Thyroid gland (tissue), 4 donors: ENCODE results near the gene CBLIF. TPM values are rescaled to one million over a fixed set of nuclear protein-coding genes. Genes with fewer than 3 reads are reported as not detected.
"Not testable (repeated sequence)": the region's sequence is repeated elsewhere in the genome, so short reads cannot be mapped to it uniquely, and the experiment has no call there.

Experiments
- DNase-seq, 2 donors: peaks; one replicate each; pipeline ENCODE4 v3.0.0-alpha.2; 2019
- H3K27ac ChIP-seq, 3 donors: fragments of 200-600 bp; sonication (generic); 1 replicate in 2 of 3; 2 replicates in 1 of 3; pipeline ENCODE4 v1.5.1; 2016 to 2019; ENCODE audit warnings: mild to moderate bottlenecking in 1 of 3, moderate library complexity in 1 of 3
- H3K27me3 ChIP-seq: fragments of 200-600 bp; sonication (generic); one replicate; pipeline ENCODE4 v1.5.1; 2019
- H3K36me3 ChIP-seq, 2 donors: fragments of 200-600 bp; sonication (generic); one replicate each; pipeline ENCODE4 v1.5.1; 2016 to 2019
- H3K4me1 ChIP-seq, 2 donors: fragments of 200-600 bp; sonication (generic); one replicate each; pipeline ENCODE4 v1.5.1; 2017 to 2019
- H3K4me3 ChIP-seq, 3 donors: fragments of 200-600 bp; sonication (generic); replicated peaks in 1 of 3; 1 replicate in 2 of 3; 2 replicates in 1 of 3; pipeline ENCODE4 v1.5.1; 2016; ENCODE audit warnings: mild to moderate bottlenecking in 1 of 3
- H3K9me3 ChIP-seq: fragments of 200-600 bp; sonication (generic); one replicate; pipeline ENCODE4 v1.5.1; 2017
- POLR2A ChIP-seq, 2 donors: fragments of 450-650 bp; IDR thresholded peaks; one replicate each; pipeline ENCODE4 v1.6.1; 2017; ENCODE audit warnings: antibody characterized with exemption in 2 of 2, mild to moderate bottlenecking in 2 of 2, moderate library complexity in 1 of 2
- WGBS, 2 donors: methylation state at CpG; one replicate each; pipeline ENCODE4 v1.1.5; 2017; 5-methylcytosine and 5-hydroxymethylcytosine counted together
- intact Hi-C: fragments of 100-400 bp; cut with DNase I; formaldehyde crosslinking; loops from one replicate; pipeline ENCODE4 v1.15.1; 2023
- total RNA-seq, 4 donors: library from RNA; depleted of rRNA; stranded (reverse); fragments of >200 nt; gene quantifications; one replicate each; pipeline ENCODE4 v1.2.3, GENCODE V29; 2016
- TF ChIP-seq, protein P1 (sequence below), 6 experiments: fragments of 200-600 bp in 3 of 6; fragments of 450-650 bp in 3 of 6; sonication (generic) in 3 of 6; IDR thresholded peaks; one replicate each; pipeline ENCODE4 v1.5.1; 2016 to 2019; ENCODE audit warnings: antibody characterized with exemption in 6 of 6, mild to moderate bottlenecking in 2 of 6, inconsistent platforms in 1 of 6, moderate library complexity in 1 of 6

CBLIF gene
- total RNA-seq, 4 donors from 2014 or later = not detected

DNA sequence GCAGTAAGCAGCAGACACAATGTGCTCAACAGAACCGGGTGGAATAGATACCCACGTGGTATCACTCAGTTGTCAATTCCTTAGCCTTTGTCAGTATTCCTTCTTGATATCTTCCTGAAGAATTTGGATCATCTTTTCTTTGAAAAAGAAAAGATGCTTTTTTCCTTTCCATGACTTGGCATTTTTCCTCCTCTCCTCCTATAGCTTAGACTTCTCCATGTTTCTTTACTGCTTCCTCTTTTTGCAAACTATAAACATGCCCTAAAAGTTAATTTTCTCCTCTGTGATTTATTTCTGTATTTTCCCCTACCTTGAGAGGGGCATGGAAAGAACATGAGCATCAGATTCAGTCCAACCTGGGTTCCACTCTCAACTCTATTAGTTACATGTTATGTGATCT, 11.7 kb downstream of the CBLIF start:
- TF ChIP-seq, protein P1, sequence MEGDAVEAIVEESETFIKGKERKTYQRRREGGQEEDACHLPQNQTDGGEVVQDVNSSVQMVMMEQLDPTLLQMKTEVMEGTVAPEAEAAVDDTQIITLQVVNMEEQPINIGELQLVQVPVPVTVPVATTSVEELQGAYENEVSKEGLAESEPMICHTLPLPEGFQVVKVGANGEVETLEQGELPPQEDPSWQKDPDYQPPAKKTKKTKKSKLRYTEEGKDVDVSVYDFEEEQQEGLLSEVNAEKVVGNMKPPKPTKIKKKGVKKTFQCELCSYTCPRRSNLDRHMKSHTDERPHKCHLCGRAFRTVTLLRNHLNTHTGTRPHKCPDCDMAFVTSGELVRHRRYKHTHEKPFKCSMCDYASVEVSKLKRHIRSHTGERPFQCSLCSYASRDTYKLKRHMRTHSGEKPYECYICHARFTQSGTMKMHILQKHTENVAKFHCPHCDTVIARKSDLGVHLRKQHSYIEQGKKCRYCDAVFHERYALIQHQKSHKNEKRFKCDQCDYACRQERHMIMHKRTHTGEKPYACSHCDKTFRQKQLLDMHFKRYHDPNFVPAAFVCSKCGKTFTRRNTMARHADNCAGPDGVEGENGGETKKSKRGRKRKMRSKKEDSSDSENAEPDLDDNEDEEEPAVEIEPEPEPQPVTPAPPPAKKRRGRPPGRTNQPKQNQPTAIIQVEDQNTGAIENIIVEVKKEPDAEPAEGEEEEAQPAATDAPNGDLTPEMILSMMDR (IDR thresholded peaks at IDR 0.05) = no peak
- TF ChIP-seq POLR2A (IDR thresholded peaks at IDR 0.05) = no peak
- Histone ChIP-seq H3K4me1 (no peaks in the 10 kb centered on the region), H3K27me3 (no peaks in the 10 kb centered on the region), H3K4me3 (no peak overlapping the region), H3K9me3 (no peaks in the 10 kb centered on the region), H3K36me3 (no peaks in the 10 kb centered on the region), H3K27ac (no peak overlapping the region)
- 88% methylated on average over 2 of the region's 2 CpGs for WGBS, 2 donors
- DNase-seq = no peak
- intact Hi-C loops = no loop called here

GRCh38 chr11:59829358-59829757, 15.9 kb downstream of the CBLIF start:
- Histone ChIP-seq H3K4me1 (no peaks in the 10 kb centered on the region), H3K27me3 (no peaks in the 10 kb centered on the region), H3K4me3 (no peak overlapping the region), H3K27ac (no peak overlapping the region), H3K36me3 (no peaks in the 10 kb centered on the region), H3K9me3 (no peaks in the 10 kb centered on the region)
- intact Hi-C loops = no loop called here
- TF ChIP-seq, protein P1 (IDR thresholded peaks at IDR 0.05) = no peak
- TF ChIP-seq POLR2A (IDR thresholded peaks at IDR 0.05) = no peak
- no peak for DNase-seq
- 74 to 80% methylated on average over 3 of the region's 3 CpGs for WGBS, 2 donors

GRCh38 chr11:59822989-59823566, 22.2 kb downstream of the CBLIF start:
- Histone ChIP-seq H3K27ac (no peak overlapping the region), H3K4me3 (no peak overlapping the region), H3K36me3 (no peaks in the 10 kb centered on the region), H3K27me3 (no peaks in the 10 kb centered on the region), H3K4me1 (no peaks in the 10 kb centered on the region), H3K9me3 (no peaks in the 10 kb centered on the region)
- intact Hi-C loops = no loop called here
- 20 to 24% methylated on average over 9 of the region's 9 CpGs for WGBS, 2 donors
- TF ChIP-seq, protein P1 (IDR thresholded peaks at IDR 0.05) = peak in 3 of 6 experiments; percentile 8 to 31 (median 29)
- TF ChIP-seq POLR2A (IDR thresholded peaks at IDR 0.05) = no peak
- DNase-seq = no peak

GRCh38 chr11:59818572-59818971, 26.7 kb downstream of the CBLIF start:
- Histone ChIP-seq H3K4me3 (no peak overlapping the region), H3K27me3 (no peaks in the 10 kb centered on the region), H3K4me1 (no peaks in the 10 kb centered on the region), H3K9me3 (no peaks in the 10 kb centered on the region), H3K27ac (no peak overlapping the region), H3K36me3 (no peaks in the 10 kb centered on the region)
- DNase-seq = no peak
- TF ChIP-seq, protein P1 (IDR thresholded peaks at IDR 0.05) = no peak
- WGBS, 2 donors = 82 to 85% methylated on average over 4 of the region's 4 CpGs
- intact Hi-C loops = no loop called here

DNA sequence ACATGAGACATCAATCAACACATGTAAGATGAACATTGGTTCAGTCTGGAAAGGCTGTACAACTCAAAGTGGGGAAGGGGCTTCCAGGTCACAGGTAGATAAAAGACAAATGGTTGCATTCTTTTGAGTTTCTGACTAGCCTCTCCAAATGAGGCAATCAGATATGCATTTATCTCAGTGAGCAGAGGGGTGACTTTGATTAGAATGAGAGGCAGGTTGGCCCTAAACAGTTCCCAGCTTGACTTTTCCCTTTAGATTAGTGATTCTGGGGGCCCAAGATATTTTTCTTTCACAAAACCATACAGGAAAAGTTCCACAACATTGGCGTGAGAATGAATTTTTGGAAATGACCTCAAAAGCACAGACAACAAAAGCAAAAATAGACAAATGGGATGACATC, 28.9 kb downstream of the CBLIF start:
- DNase-seq, H3K27ac ChIP-seq, H3K36me3 ChIP-seq, intact Hi-C loops, H3K27me3 ChIP-seq, H3K9me3 ChIP-seq, H3K4me1 ChIP-seq, H3K4me3 ChIP-seq: not testable (repeated sequence)
- 70 to 76% methylated on average over 1 of the region's 1 CpG for WGBS, 2 donors

DNA sequence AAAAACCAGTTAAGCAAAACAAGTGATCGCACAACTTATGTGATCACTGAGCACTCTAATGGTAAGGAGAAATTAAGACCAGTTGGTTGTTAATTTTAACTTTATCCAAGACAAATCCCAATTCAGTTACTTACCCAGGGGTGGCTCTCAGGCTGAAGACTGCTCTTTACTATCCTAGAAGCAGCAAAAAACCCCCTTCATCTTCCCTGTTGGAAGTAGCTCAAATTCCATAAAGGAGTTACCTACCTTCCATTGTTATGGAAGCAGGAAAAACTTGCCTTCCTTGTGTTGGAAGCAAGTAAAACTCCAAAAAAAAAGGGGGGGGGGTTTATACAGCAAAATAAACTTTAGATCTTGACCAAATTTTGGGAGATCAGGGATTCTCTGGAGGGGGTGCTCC, 29.5 kb downstream of the CBLIF start:
- Histone ChIP-seq H3K27ac (no peak overlapping the region), H3K4me3 (no peak overlapping the region), H3K36me3 (no peaks in the 10 kb centered on the region), H3K27me3 (no peaks in the 10 kb centered on the region), H3K4me1 (peaks cover 0 to 5% of the 10 kb centered on the region in 2 donors), H3K9me3 (no peaks in the 10 kb centered on the region)
- no peak for TF ChIP-seq POLR2A (IDR thresholded peaks at IDR 0.05)
- TF ChIP-seq, protein P1 (IDR thresholded peaks at IDR 0.05) = no peak
- 79 to 80% methylated on average over 1 of the region's 1 CpG for WGBS, 2 donors
- intact Hi-C loops = no loop called here
- DNase-seq = no peak
